ENCODE data around the gene PHPT1.
A peak's percentile ranks its signal among the peaks of the same experiment; 100 is the strongest.
"Not testable (repeated sequence)": the region's sequence is repeated elsewhere in the genome, so short reads cannot be mapped to it uniquely, and the experiment has no call there.

PHPT1 gene

GRCh38 chr9:136837856-136838277 is 11.3 kb upstream of the PHPT1 start:
- not testable (repeated sequence) for DNase-seq

- DNase-seq, result no peak
Measured at GRCh38 chr9:136838314-136839228, 10.6 kb upstream of the PHPT1 start.

GRCh38 chr9:136839229-136840139 is 9.7 kb upstream of the PHPT1 start:
- DNase-seq, result no peak

GRCh38 chr9:136840140-136840876 is 8.9 kb upstream of the PHPT1 start:
- DNase-seq, result no peak

- DNase-seq, result no peak
Measured at GRCh38 chr9:136840877-136841645, 8.1 kb upstream of the PHPT1 start.

- not testable (repeated sequence) for DNase-seq
Measured at GRCh38 chr9:136841646-136842379, 7.4 kb upstream of the PHPT1 start.

GRCh38 chr9:136842380-136842948 is 6.7 kb upstream of the PHPT1 start, which contains the start of gene AJM1:
TSS of gene AJM1 (plus strand) at chr9:136842478. CDS start at chr9:136844415, 1,937 bp downstream.
- peak; percentile 75 to 80 for DNase-seq

- DNase-seq, result not testable (repeated sequence)
Measured at GRCh38 chr9:136843159-136843800, 5.9 kb upstream of the PHPT1 start.

GRCh38 chr9:136843801-136844740 is 5.1 kb upstream of the PHPT1 start:
- DNase-seq, result peak; percentile 64 to 67

GRCh38 chr9:136844761-136845464 is 4.3 kb upstream of the PHPT1 start:
- DNase-seq, result no peak

- DNase-seq, result no peak
Measured at GRCh38 chr9:136845465-136846260, 3.5 kb upstream of the PHPT1 start.

- no peak for DNase-seq
Measured at GRCh38 chr9:136846376-136847087, 2.7 kb upstream of the PHPT1 start.

GRCh38 chr9:136847088-136847825 is 2.0 kb upstream of the PHPT1 start:
- no peak for DNase-seq

GRCh38 chr9:136847826-136848392 is 1.3 kb upstream of the PHPT1 start:
- DNase-seq, result peak; percentile 79 to 80

- peak in 1 of 2 donors; percentile 36 for DNase-seq
Measured at GRCh38 chr9:136848393-136849037, 694 bp upstream of the PHPT1 start.
